Tibial nerve (tissue), 4 donors: ENCODE measurements around the gene ZMAT2.

Experiments used
- EP300 ChIP-seq, 2 donors: sonication (generic); formaldehyde crosslinking; IDR thresholded peaks; one replicate each; pipeline ENCODE4 v1.6.1; 2017; ENCODE audit warnings: antibody characterized with exemption in 2 of 2, mild to moderate bottlenecking in 1 of 2
- POLR2A ChIP-seq, 2 donors: fragments of 450-650 bp; IDR thresholded peaks; one replicate each; pipeline ENCODE4 v1.6.1; 2017; ENCODE audit warnings: antibody characterized with exemption in 2 of 2, mild to moderate bottlenecking in 2 of 2, moderate library complexity in 2 of 2
- TF ChIP-seq, protein P1 (sequence below), 5 experiments: fragments of 200-600 bp in 3 of 5; fragments of 450-650 bp in 2 of 5; sonication (generic) in 3 of 5; IDR thresholded peaks; one replicate each; pipeline ENCODE4 v1.5.1; 2016 to 2019; ENCODE audit warnings: antibody characterized with exemption in 5 of 5, mild to moderate bottlenecking in 3 of 5, moderate library complexity in 2 of 5

DNA sequence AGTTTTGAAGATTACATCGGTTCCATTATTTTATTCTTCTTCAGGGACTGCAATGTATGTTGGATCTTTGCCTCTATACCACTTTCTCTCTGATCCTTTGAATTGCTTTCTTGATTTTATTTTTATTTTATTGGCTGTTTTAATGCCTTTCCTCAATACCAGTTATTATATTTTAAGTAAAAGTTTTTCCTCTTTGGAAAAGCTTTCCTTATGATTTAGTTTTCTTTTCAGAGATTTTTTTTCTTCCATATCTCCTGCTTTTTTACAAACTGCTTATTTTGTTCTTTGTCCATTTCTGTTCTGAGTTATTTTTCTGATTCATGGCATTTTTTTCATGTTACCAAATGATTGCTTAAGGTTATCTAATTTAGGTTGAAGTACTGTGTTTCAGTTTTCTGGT lies 11.5 kb downstream of the ZMAT2 start:
- TF ChIP-seq, protein P1, sequence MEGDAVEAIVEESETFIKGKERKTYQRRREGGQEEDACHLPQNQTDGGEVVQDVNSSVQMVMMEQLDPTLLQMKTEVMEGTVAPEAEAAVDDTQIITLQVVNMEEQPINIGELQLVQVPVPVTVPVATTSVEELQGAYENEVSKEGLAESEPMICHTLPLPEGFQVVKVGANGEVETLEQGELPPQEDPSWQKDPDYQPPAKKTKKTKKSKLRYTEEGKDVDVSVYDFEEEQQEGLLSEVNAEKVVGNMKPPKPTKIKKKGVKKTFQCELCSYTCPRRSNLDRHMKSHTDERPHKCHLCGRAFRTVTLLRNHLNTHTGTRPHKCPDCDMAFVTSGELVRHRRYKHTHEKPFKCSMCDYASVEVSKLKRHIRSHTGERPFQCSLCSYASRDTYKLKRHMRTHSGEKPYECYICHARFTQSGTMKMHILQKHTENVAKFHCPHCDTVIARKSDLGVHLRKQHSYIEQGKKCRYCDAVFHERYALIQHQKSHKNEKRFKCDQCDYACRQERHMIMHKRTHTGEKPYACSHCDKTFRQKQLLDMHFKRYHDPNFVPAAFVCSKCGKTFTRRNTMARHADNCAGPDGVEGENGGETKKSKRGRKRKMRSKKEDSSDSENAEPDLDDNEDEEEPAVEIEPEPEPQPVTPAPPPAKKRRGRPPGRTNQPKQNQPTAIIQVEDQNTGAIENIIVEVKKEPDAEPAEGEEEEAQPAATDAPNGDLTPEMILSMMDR (IDR thresholded peaks at IDR 0.05) = no peak
- no peak for TF ChIP-seq POLR2A (IDR thresholded peaks at IDR 0.05)
- no peak for TF ChIP-seq EP300 (IDR thresholded peaks at IDR 0.05)
